ENCODE data around the gene ZBTB34.

ZBTB34 gene

GRCh38 chr9:126882746-126883145 lies 22.3 kb downstream of the ZBTB34 start:
- H3K4me1 ChIP-seq (ENCODE audit: insufficient read depth, low read length, severe bottlenecking) = no peaks in the 10 kb centered on the region
- no peaks in the 10 kb centered on the region for H3F3A ChIP-seq (ENCODE audit: insufficient read depth, low read length)
- H4K20me1 ChIP-seq (ENCODE audit: insufficient read depth, low read length) = no peaks in the 10 kb centered on the region
- TF ChIP-seq EZH2 (IDR thresholded peaks at IDR 0.05; ENCODE audit: borderline replicate concordance, low read length) = no peak
- H3K27ac ChIP-seq (ENCODE audit: low read depth, low read length, poor library complexity, severe bottlenecking) = no peak overlapping the region
- H3K9ac ChIP-seq (ENCODE audit: low read length) = no peak overlapping the region
- no peaks in the 10 kb centered on the region for H3K9me2 ChIP-seq (ENCODE audit: low read depth, low read length)
- no peak overlapping the region for H2AFZ ChIP-seq (ENCODE audit: low read length)
- peaks cover 6% of the 10 kb centered on the region; the same call in 1 of the 2 replicates for H3K36me3 ChIP-seq (ENCODE audit: insufficient read depth, low read length)
- H3K9me3 ChIP-seq (ENCODE audit: low read length) = no peaks in the 10 kb centered on the region
- no peak overlapping the region for H3K4me2 ChIP-seq (ENCODE audit: low read length)
- no peak overlapping the region for H3K4me3 ChIP-seq (ENCODE audit: low read depth, low read length, poor library complexity, severe bottlenecking)
- no peaks in the 10 kb centered on the region for H3K79me2 ChIP-seq (ENCODE audit: insufficient read depth, low read length)
- no peaks in the 10 kb centered on the region for H3K27me3 ChIP-seq (ENCODE audit: insufficient read depth, low read length)

- Histone ChIP-seq H3K27ac (ENCODE audit: low read depth, low read length, poor library complexity, severe bottlenecking) (no peak overlapping the region), H3K9me3 (ENCODE audit: low read length) (no peaks in the 10 kb centered on the region), H3K4me2 (ENCODE audit: low read length) (no peak overlapping the region), H3K9ac (ENCODE audit: low read length) (no peak overlapping the region), H3K4me1 (ENCODE audit: insufficient read depth, low read length, severe bottlenecking) (no peaks in the 10 kb centered on the region), H3K4me3 (ENCODE audit: low read depth, low read length, poor library complexity, severe bottlenecking) (no peak overlapping the region), H3K27me3 (ENCODE audit: insufficient read depth, low read length) (no peaks in the 10 kb centered on the region), H3K36me3 (ENCODE audit: insufficient read depth, low read length) (peaks cover 6% of the 10 kb centered on the region; the same call in 1 of the 2 replicates), H4K20me1 (ENCODE audit: insufficient read depth, low read length) (no peaks in the 10 kb centered on the region), H3K9me2 (ENCODE audit: low read depth, low read length) (no peaks in the 10 kb centered on the region), H2AFZ (ENCODE audit: low read length) (no peak overlapping the region), H3K79me2 (ENCODE audit: insufficient read depth, low read length) (no peaks in the 10 kb centered on the region), H3F3A (ENCODE audit: insufficient read depth, low read length) (no peaks in the 10 kb centered on the region)
- TF ChIP-seq CTCF (IDR thresholded peaks at IDR 0.05; ENCODE audit: low read length) (no peak), EZH2 (IDR thresholded peaks at IDR 0.05; ENCODE audit: borderline replicate concordance, low read length) (no peak)
Measured at GRCh38 chr9:126883636-126884035, 23.2 kb downstream of the ZBTB34 start.

GRCh38 chr9:126885131-126885641 lies 24.7 kb downstream of the ZBTB34 start:
- Histone ChIP-seq H3F3A (ENCODE audit: insufficient read depth, low read length) (no peaks in the 10 kb centered on the region), H3K4me1 (ENCODE audit: insufficient read depth, low read length, severe bottlenecking) (no peaks in the 10 kb centered on the region), H3K9me3 (ENCODE audit: low read length) (no peaks in the 10 kb centered on the region), H3K27ac (ENCODE audit: low read depth, low read length, poor library complexity, severe bottlenecking) (no peak overlapping the region), H3K36me3 (ENCODE audit: insufficient read depth, low read length) (no peaks in the 10 kb centered on the region), H3K4me3 (ENCODE audit: low read depth, low read length, poor library complexity, severe bottlenecking) (no peak overlapping the region), H3K27me3 (ENCODE audit: insufficient read depth, low read length) (no peaks in the 10 kb centered on the region; the same call in 1 of the 2 replicates), H3K9me2 (ENCODE audit: low read depth, low read length) (no peaks in the 10 kb centered on the region), H3K9ac (ENCODE audit: low read length) (no peak overlapping the region), H3K79me2 (ENCODE audit: insufficient read depth, low read length) (no peaks in the 10 kb centered on the region), H3K4me2 (ENCODE audit: low read length) (no peak overlapping the region), H4K20me1 (ENCODE audit: insufficient read depth, low read length) (no peaks in the 10 kb centered on the region), H2AFZ (ENCODE audit: low read length) (no peak overlapping the region)
- no peak for TF ChIP-seq CTCF (IDR thresholded peaks at IDR 0.05; ENCODE audit: low read length)
- TF ChIP-seq EZH2 (IDR thresholded peaks at IDR 0.05; ENCODE audit: borderline replicate concordance, low read length) = no peak
